HCT116 (cell line): ENCODE results near the gene SFRP2.

Experiments used
- CEBPB ChIP-seq: IDR thresholded peaks from 2 replicates; pipeline ENCODE4 v1.6.1; 2012; ENCODE audit warnings: low read depth
- CTCF ChIP-seq, 3 experiments: fragments of 200-600 bp in 1 of 3; sonication (generic) in 1 of 3; IDR thresholded peaks in 2 of 3; conservative IDR thresholded peaks in 1 of 3; 2 replicates each; pipeline ENCODE4 v1.5.1; 2012 to 2017; ENCODE audit warnings: low read depth in 2 of 3, low read length in 2 of 3, antibody characterized with exemption in 1 of 3, borderline replicate concordance in 1 of 3, control low read depth in 1 of 3, mild to moderate bottlenecking in 1 of 3, mixed read lengths in 1 of 3, mixed run types in 1 of 3, moderate library complexity in 1 of 3; ENCODE audit not compliant: insufficient read depth in 1 of 3
- EZH2 ChIP-seq: fragments of 200-600 bp; sonication (generic); IDR thresholded peaks from 2 replicates; pipeline ENCODE4 v1.6.1; 2017; ENCODE audit warnings: antibody characterized with exemption, mixed run types
- EZH2phosphoT487 ChIP-seq: fragments of 200-600 bp; IDR thresholded peaks from 2 replicates; pipeline ENCODE4 v1.6.1; 2018; ENCODE audit warnings: antibody characterized with exemption, borderline replicate concordance
- FOSL1 ChIP-seq: IDR thresholded peaks from 2 replicates; pipeline ENCODE4 v1.6.1; 2012; ENCODE audit warnings: low read depth
- JUND ChIP-seq: IDR thresholded peaks from 2 replicates; pipeline ENCODE4 v1.6.1; 2012
- POLR2A ChIP-seq: IDR thresholded peaks from 2 replicates; pipeline ENCODE4 v1.7.0; 2011; ENCODE audit warnings: borderline replicate concordance; ENCODE audit not compliant: insufficient read depth, insufficient read length; ENCODE audit errors: extremely low read depth
- SP1 ChIP-seq: IDR thresholded peaks from 2 replicates; pipeline ENCODE4 v1.6.1; 2012; ENCODE audit warnings: low read depth
- SRF ChIP-seq: IDR thresholded peaks from 2 replicates; pipeline ENCODE4 v1.6.1; 2012; ENCODE audit warnings: low read depth
- TCF7L2 ChIP-seq: IDR thresholded peaks from 2 replicates; pipeline ENCODE4 v1.7.0; 2011; ENCODE audit warnings: borderline replicate concordance, inconsistent platforms; ENCODE audit not compliant: insufficient read depth, insufficient read length; ENCODE audit errors: extremely low read depth
- ZNF274 ChIP-seq: fragments of 200-500 bp; sonication (Bioruptor generic); IDR thresholded peaks from 2 replicates; pipeline ENCODE4 v1.6.1; 2014; ENCODE audit warnings: mild to moderate bottlenecking, low read depth, low read length, inconsistent platforms
- TF ChIP-seq, protein P1 (sequence below): IDR thresholded peaks from 2 replicates; pipeline ENCODE4 v1.6.1; 2012

- TF ChIP-seq CTCF (IDR thresholded peaks at IDR 0.05 in 2 of 3, conservative IDR thresholded peaks at IDR 0.05 in 1 of 3; ENCODE audit: borderline replicate concordance in 1 of 3, insufficient read depth in 1 of 3, low read depth in 2 of 3, low read length in 2 of 3) (peak; percentile 27 to 57 (median 50); a peak in 4 of 6 replicates), POLR2A (no peak), SP1 (no peak), JUND (no peak), EZH2phosphoT487 (no peak), CEBPB (no peak), EZH2 (no peak), ZNF274 (no peak), TCF7L2 (no peak), SRF (no peak), FOSL1 (no peak)
- TF ChIP-seq, protein P1, sequence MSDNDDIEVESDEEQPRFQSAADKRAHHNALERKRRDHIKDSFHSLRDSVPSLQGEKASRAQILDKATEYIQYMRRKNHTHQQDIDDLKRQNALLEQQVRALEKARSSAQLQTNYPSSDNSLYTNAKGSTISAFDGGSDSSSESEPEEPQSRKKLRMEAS = no peak
Observed at GRCh38 chr4:153763404-153763803, 25.5 kb downstream of the SFRP2 start.
